ENCODE measurements around the gene ATN1. TPM values are rescaled to one million over a fixed set of nuclear protein-coding genes. Genes with fewer than 3 reads are reported as not detected.

ATN1 gene
- total and polyA plus RNA-seq, 2 of the 8 experiments (the other 6 are each of a cell fraction or from before 2014, with no cell fraction given), result 20.6 to 73.4 TPM

DNA sequence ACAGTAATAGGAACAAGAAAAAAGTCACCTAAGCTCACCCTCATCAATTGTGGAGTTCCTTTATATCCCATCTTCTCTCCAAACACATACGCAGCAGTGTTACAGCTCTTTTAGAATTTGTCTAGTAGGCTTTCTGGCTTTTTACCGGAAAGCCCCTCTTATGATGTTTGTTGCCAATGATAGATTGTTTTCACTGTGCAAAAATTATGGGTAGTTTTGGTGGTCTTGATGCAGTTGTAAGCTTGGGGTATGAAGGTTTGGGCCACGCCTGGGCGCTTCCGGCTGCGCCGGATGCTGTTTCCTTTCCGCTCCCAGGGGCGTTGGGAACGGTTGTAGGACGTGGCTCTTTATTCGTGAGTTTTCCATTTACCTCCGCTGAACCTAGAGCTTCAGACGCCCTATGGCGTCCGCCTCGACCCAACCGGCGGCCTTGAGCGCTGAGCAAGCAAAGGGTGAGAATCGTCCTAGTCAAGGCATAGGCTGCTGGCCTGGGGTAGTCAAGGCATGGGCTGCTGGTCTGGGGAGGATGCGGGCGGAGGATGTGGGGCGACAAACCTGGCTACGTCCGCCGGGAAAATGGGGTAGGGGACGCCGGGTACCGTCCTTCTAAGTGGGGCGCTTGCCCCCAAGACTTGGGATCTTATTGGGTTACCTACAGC is 16.1 kb downstream of the ATN1 start, which contains the start of the genes C12orf57 and RNU7-1 (continued):
- TF ChIP-seq CHD7 (IDR thresholded peaks at IDR 0.05; ENCODE audit: insufficient replicate concordance, low read length), result peak; percentile 70
- TF ChIP-seq PHF8 (conservative IDR thresholded peaks at IDR 0.05; ENCODE audit: low read depth, low read length), result no peak; the same call in 1 of the 2 replicates
- no peak for TF ChIP-seq HDAC6 (IDR thresholded peaks at IDR 0.05; ENCODE audit: low read depth, low read length)
- TF ChIP-seq KDM1A (IDR thresholded peaks at IDR 0.05; ENCODE audit: borderline replicate concordance, low read length), result no peak
- TF ChIP-seq JUND (IDR thresholded peaks at IDR 0.05; ENCODE audit: low read length), result peak; percentile 82
- 0 out of 2 replicates have a peak, but pooled peaks have one; percentile 14 for TF ChIP-seq NRF1 (IDR thresholded peaks at IDR 0.05; ENCODE audit: low read depth, low read length)
- TF ChIP-seq RFX5 (IDR thresholded peaks at IDR 0.05; ENCODE audit: borderline replicate concordance, low read depth, low read length), result 0 out of 2 replicates have a peak, but pooled peaks have one; percentile 2
- TF ChIP-seq POU5F1 (IDR thresholded peaks at IDR 0.05; ENCODE audit: low read depth, low read length), result no peak
- no peak for TF ChIP-seq SIX5 (IDR thresholded peaks at IDR 0.05; ENCODE audit: low read depth, low read length)
- TF ChIP-seq ZNF274 (IDR thresholded peaks at IDR 0.05; ENCODE audit: borderline replicate concordance, extremely low read depth, low read length), result no peak
- peak; percentile 100 for TF ChIP-seq TAF7 (optimal IDR thresholded peaks at IDR 0.05; ENCODE audit: borderline replicate concordance, low read depth, low read length)

Data from H1 (cell line).